Activated CD8-positive, alpha-beta T cell treated with anti-CD3 and anti-CD28 coated beads, Interleukin-2, amount 10 ng/mL, durations not matched to agents 7 days and 5 days (primary cell): ENCODE data around the gene KRTAP12-1. TPM values are rescaled to one million over a fixed set of nuclear protein-coding genes. Genes with fewer than 3 reads are reported as not detected.
"Not testable (repeated sequence)": the region's sequence is repeated elsewhere in the genome, so short reads cannot be mapped to it uniquely, and the experiment has no call there.

Experiments used
- ATAC-seq: fragments of 150-1000 bp; cut with Tn5 transposase; one replicate; pipeline ENCODE4 v1.10.0; 2021; ENCODE audit warnings: moderate library complexity
- CTCF ChIA-PET: fragments of 350-600 bp; sonication (Branson Sonifier 250); formaldehyde crosslinking; loops from one replicate; lab custom pipeline; 2021; ENCODE audit warnings: antibody characterized with exemption; lab: Charles Lee
- POLR2A ChIA-PET: fragments of 350-600 bp; sonication (Branson Sonifier 250); formaldehyde crosslinking; loops from one replicate; lab custom pipeline; 2021; ENCODE audit warnings: antibody characterized with exemption; lab: Charles Lee
- DNase-seq: peaks from one replicate; pipeline ENCODE4 v3.0.0-alpha.2; 2020
- H3K27ac Mint-ChIP-seq: one replicate; pipeline ENCODE4 v1.8.0; 2021; ENCODE audit warnings: mild to moderate bottlenecking, mixed read lengths
- H3K27me3 Mint-ChIP-seq: one replicate; pipeline ENCODE4 v1.8.0; 2021; ENCODE audit warnings: low read depth, mixed read lengths
- H3K36me3 Mint-ChIP-seq: one replicate; pipeline ENCODE4 v1.8.0; 2021; ENCODE audit warnings: low read depth, mixed read lengths
- H3K4me1 Mint-ChIP-seq: one replicate; pipeline ENCODE4 v1.8.0; 2021; ENCODE audit warnings: low read depth, mixed read lengths
- H3K4me3 Mint-ChIP-seq: one replicate; pipeline ENCODE4 v1.8.0; 2021; ENCODE audit warnings: mild to moderate bottlenecking, mixed read lengths
- H3K9me3 Mint-ChIP-seq: one replicate; pipeline ENCODE4 v1.8.0; 2022; ENCODE audit warnings: mixed read lengths; ENCODE audit not compliant: insufficient read depth
- total RNA-seq, 2 experiments: library from RNA; stranded (reverse); gene quantifications; one replicate each; pipeline ENCODE4 v1.2.3, GENCODE V29; 2021

The KRTAP12-1 gene
- total RNA-seq, 2 experiments from 2014 or later: not detected

DNA sequence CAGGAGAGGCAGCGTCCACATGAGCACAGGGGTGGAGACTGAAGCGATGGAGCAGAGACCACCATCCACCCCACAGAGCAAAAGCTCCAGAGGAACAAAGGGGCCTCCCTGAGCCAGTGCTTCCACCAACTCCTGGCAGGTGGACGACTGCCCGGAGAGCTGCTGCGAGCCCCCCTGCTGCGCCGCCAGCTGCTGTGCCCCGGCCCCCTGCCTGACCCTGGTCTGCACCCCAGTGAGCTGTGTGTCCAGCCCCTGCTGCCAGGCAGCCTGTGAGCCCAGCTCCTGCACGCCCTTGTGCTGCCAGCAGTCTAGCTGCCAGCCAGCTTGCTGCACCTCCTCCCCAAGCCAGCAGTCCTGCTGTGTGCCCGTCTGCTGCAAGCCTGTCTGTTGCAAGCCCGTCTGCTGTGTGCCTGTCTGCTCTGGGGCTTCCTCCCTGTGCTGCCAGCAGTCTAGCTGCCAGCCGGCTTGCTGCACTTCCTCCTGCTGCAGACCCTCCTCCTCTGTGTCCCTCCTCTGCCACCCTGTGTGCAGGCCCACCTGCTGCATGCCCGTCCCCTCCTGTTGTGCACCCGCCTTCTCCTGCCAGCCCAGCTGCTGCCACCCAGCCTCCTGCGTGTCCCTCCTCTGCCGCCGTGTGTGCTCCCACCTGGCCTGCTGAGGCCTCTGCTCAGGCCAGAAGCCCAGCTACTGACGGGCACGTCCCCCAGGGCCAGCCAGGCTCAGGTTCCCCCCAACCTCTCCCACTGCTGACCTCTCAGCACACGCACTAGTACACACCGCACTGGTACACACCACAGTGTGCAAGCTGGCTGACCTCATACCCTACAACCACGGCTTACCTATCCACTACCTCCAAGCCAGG is 20.4 kb upstream of the KRTAP12-1 start:
- no peaks in the 10 kb centered on the region for H3K4me1 Mint-ChIP-seq
- ChIA-PET POLR2A (no interaction called here), CTCF (no interaction called here)
- peaks cover 11% of the 10 kb centered on the region for H3K9me3 Mint-ChIP-seq
- H3K27ac Mint-ChIP-seq: no peak overlapping the region
- peaks cover 13% of the 10 kb centered on the region for H3K36me3 Mint-ChIP-seq
- ATAC-seq: no peak
- no peak overlapping the region for H3K4me3 Mint-ChIP-seq
- H3K27me3 Mint-ChIP-seq: peaks cover 65% of the 10 kb centered on the region
- DNase-seq: peak; percentile 9

DNA sequence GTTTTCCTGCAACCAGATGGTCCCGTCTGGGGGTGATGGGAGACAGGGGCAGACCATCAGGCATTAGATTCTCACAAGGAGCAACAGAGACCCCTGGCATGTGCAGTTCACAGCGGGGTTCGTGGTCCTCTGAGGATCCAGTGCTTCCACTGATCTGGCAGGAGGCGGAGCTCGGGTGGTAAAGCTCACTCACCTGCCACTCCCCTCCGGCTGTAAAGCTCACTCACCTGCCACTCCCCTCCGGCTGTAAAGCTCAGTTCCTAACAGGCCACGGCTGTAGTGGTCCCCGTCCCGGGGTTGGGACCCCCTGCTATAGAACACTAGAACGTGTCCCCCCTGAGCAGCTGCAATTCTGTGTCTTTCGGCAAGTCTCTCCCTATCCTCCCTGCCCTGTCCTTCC is 19.6 kb upstream of the KRTAP12-1 start:
- POLR2A ChIA-PET: no interaction called here
- H3K4me3 Mint-ChIP-seq: no peak overlapping the region
- peaks cover 11% of the 10 kb centered on the region for H3K9me3 Mint-ChIP-seq
- H3K4me1 Mint-ChIP-seq: no peaks in the 10 kb centered on the region
- peaks cover 13% of the 10 kb centered on the region for H3K36me3 Mint-ChIP-seq
- ATAC-seq (no peak), DNase-seq (peak; percentile 7)
- no peak overlapping the region for H3K27ac Mint-ChIP-seq
- H3K27me3 Mint-ChIP-seq: peaks cover 70% of the 10 kb centered on the region
- CTCF ChIA-PET: no interaction called here

DNA sequence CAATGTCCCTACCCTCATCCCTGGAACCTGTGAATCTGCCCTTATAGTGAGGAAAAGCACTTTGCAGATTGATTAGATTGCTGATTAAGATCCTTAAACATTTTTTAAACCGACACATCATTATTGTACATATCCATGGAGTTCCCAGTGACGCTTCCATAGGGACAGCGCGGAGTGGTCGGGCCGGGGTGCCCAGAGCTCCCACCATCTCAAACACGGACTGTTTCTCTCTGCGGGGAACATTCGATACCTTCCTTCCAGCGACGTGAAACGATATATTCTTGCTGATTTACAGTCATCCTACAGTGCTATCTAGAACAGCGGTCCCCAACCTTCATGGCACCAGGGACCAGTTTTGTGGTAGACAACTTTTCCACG is 19.0 kb upstream of the KRTAP12-1 start:
- ChIA-PET CTCF (no interaction called here), POLR2A (no interaction called here)
- Mint-ChIP-seq H3K9me3 (peaks cover 11% of the 10 kb centered on the region), H3K27me3 (peaks cover 66% of the 10 kb centered on the region), H3K4me1 (no peaks in the 10 kb centered on the region), H3K4me3 (no peak overlapping the region), H3K36me3 (peaks cover 9% of the 10 kb centered on the region), H3K27ac (no peak overlapping the region)
- ATAC-seq (no peak), DNase-seq (peak; percentile 10)

DNA sequence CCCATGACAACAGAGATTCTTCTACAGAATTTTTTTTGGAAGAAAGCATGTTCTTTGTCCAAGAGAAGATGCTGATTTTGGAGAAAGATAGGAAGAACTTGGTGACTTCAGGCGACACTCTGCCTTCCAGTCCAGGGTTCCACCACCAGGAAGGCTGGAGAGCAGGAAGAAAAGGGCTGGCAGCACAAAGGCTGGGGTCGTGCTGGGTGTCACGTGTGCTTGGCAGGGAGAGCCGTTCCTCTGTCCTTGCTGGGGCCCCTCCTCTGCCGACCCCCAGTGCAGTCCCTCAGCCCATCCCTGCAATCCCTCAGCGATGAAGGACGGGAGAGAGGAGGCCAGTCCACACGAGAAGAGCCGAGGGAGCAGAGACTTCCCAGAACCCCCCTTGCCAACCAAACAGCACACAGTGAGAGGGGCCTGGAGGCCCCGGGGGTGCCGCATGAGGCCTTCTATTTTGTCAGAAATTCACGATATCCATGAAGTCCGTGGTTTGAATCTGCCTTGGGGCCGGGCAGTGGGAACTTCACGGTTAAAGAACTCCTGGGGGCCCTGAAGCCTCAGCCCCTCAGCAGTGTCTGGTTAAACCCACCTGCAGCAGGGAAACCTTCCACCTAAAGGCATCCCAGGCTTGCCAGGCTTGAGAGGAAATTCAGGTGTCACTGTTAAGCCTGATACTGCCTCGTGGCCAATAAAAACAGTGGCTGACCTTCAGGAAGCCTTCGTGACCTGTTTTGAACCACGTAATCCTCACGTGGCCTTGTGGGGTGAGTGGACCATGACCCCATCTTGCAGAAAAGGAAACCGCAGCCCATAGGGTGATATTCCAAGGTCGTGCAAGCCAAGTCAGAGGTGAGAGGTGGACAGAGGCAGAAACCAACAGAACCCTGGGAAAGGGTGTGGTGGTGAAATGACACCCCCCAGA is 18.4 kb upstream of the KRTAP12-1 start:
- POLR2A ChIA-PET: no interaction called here
- no peak overlapping the region for H3K4me3 Mint-ChIP-seq
- H3K9me3 Mint-ChIP-seq: peaks cover 7% of the 10 kb centered on the region
- peaks cover 63% of the 10 kb centered on the region for H3K27me3 Mint-ChIP-seq
- CTCF ChIA-PET: no interaction called here
- ATAC-seq: no peak
- peaks cover 5% of the 10 kb centered on the region for H3K36me3 Mint-ChIP-seq
- H3K4me1 Mint-ChIP-seq: no peaks in the 10 kb centered on the region
- peak; percentile 6 for DNase-seq
- no peak overlapping the region for H3K27ac Mint-ChIP-seq

DNA sequence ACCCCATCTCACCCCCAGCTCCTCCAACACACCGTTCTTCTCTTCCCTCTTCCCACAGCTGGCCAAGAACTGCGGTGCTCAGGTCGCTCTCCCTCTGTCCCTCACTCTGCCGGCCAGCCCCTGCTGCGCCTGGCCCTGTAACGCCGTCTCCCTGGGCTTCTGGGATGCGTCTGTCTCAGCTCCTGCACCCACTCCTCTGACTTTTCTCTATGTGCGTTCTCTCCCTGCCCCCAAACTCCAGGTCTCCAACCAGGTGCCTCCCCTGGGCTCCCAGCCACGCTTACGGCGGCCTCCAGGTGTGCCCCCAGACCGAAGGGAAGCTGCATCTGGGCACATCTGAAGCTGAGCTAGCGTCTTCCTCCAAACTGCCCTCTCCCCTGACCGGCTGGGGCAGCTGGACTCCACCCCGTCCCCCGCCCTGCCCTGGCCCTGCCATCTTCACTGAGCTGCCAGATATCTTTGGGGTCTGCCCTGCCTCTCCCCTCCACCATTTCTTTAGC is 17.6 kb upstream of the KRTAP12-1 start:
- ATAC-seq: no peak
- H3K4me3 Mint-ChIP-seq: no peak overlapping the region
- no peak for DNase-seq
- ChIA-PET POLR2A (no interaction called here), CTCF (no interaction called here)
- peaks cover 56% of the 10 kb centered on the region for H3K27me3 Mint-ChIP-seq
- no peaks in the 10 kb centered on the region for H3K36me3 Mint-ChIP-seq
- H3K4me1 Mint-ChIP-seq: no peaks in the 10 kb centered on the region
- peaks cover under 1% of the 10 kb centered on the region for H3K9me3 Mint-ChIP-seq
- no peak overlapping the region for H3K27ac Mint-ChIP-seq

DNA sequence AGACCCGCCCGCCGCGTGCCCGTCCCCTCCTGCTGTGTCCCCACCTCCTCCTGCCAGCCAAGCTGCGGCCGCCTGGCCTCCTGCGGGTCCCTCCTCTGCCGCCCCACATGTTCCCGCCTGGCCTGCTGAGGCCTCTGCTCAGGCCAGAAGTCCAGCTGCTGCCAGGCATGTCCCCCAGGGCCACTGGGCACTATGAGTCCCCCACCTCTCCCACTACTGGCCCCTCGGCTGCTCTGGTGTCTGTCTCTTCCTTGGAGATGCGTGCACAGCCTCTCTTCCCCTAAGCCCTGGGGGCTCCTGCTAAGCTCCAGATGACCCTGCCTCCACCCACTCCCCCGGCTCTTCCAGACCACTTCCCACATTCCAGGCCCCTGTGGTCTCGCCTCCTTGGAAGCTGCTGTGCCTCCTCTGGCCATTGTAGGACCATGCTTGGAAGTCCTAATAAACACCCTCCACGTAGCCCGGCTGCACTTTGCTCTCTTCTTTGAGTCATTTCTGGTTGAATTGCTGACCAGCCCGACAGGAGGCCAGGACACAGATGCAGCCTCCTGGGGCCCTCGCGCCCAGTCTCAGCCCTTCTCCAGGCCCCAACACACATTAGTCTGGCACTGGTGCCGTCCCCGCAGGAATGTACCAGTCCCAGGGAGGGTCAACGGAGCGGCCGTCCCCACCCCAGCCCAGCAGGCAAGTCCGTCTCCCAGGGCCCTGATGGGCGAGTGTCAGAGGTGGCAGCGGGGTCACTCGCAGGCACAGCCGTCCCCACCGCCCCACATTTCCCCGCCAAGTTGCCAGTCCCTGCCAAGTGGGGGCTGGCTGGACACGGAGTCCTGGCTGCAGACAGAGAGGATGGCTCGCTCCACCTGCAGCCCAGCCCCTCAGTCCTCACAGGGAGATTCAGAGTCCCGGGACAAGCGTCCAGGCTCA is 16.1 kb upstream of the KRTAP12-1 start:
- Mint-ChIP-seq H3K4me1 (peaks cover 2% of the 10 kb centered on the region), H3K27me3 (peaks cover 50% of the 10 kb centered on the region), H3K27ac (no peak overlapping the region), H3K9me3 (peaks cover 9% of the 10 kb centered on the region), H3K36me3 (peaks cover 3% of the 10 kb centered on the region), H3K4me3 (no peak overlapping the region)
- ATAC-seq: no peak
- POLR2A ChIA-PET: no interaction called here
- peak; percentile 14 for DNase-seq
- CTCF ChIA-PET: no interaction called here

DNA sequence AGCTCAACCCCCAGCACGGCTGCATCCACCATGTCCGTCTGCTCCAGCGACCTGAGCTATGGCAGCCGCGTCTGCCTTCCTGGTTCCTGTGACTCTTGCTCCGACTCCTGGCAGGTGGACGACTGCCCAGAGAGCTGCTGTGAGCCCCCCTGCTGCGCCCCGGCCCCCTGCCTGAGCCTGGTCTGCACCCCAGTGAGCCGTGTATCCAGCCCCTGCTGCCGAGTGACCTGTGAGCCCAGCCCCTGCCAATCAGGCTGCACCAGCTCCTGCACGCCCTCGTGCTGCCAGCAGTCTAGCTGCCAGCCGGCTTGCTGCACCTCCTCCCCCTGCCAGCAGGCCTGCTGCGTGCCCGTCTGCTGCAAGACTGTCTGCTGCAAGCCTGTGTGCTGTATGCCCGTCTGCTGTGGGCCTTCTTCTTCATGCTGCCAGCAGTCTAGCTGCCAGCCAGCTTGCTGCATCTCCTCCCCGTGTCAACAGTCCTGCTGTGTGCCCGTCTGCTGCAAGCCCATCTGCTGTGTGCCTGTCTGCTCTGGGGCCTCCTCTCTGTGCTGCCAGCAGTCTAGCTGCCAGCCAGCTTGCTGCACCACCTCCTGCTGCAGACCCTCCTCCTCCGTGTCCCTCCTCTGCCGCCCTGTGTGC is 15.3 kb upstream of the KRTAP12-1 start, which contains the start of gene KRTAP10-12:
KRTAP10-12 (plus strand) TSS at position 1 of the 639 bp plus-strand sequence; CDS start at position 31, 30 bp downstream.
- POLR2A ChIA-PET: interaction anchor here (0.6 kb wide), 1 partner anchor 64 kb away, joined by 3 read pairs; no protein-coding TSS in a partner anchor
- Mint-ChIP-seq H3K27me3 (peaks cover 45% of the 10 kb centered on the region), H3K9me3 (peaks cover 17% of the 10 kb centered on the region)
- H3K36me3 Mint-ChIP-seq, ATAC-seq, H3K27ac Mint-ChIP-seq, H3K4me3 Mint-ChIP-seq, CTCF ChIA-PET, DNase-seq, H3K4me1 Mint-ChIP-seq: not testable (repeated sequence)

DNA sequence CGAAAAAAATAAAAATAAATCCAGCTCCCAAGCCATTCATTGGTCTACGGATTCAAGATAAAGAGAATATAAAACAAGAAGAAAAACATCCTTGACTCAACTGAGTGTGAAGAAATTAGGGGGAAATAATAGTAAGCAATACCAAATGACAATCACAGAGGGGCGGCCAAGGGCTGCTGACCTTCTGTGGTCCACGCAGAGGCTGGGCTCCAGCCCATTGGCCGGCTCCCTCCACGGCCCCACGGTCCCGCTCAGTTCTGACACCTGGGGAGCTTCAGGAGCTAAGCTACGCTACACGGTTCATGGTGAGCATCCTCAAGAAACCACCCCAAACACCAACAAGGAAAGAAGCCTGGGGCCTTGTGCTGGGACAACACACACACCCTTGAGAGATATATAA is 14.6 kb upstream of the KRTAP12-1 start:
- no peak for ATAC-seq
- peak; percentile 14 for DNase-seq
- Mint-ChIP-seq H3K36me3 (peaks cover 7% of the 10 kb centered on the region), H3K27me3 (peaks cover 45% of the 10 kb centered on the region), H3K9me3 (peaks cover 22% of the 10 kb centered on the region), H3K4me1 (peaks cover 2% of the 10 kb centered on the region), H3K4me3 (no peak overlapping the region), H3K27ac (no peak overlapping the region)
- POLR2A ChIA-PET: interaction anchor here (0.6 kb wide), 1 partner anchor 63 kb away, joined by 3 read pairs; no protein-coding TSS in a partner anchor
- CTCF ChIA-PET: no interaction called here

DNA sequence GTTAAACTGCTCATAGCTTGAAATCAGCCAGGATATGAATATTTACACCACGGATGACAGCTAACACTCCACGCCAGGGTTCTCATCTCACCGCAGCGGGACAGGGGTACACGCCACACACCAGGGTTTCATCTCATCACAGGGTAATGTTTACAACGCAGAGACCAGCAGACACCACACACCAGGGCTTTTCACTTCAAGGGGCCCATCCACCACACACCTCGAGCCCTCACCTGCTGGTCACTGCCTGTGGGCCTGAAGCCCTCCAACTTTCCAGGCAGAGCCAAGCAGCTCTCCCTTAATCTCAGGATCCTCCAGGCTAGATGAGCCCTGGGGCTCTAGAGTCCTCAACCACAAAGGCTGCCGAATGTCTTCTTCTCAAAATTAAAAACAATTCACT is 13.7 kb upstream of the KRTAP12-1 start:
- no peak for DNase-seq
- POLR2A ChIA-PET: no interaction called here

DNA sequence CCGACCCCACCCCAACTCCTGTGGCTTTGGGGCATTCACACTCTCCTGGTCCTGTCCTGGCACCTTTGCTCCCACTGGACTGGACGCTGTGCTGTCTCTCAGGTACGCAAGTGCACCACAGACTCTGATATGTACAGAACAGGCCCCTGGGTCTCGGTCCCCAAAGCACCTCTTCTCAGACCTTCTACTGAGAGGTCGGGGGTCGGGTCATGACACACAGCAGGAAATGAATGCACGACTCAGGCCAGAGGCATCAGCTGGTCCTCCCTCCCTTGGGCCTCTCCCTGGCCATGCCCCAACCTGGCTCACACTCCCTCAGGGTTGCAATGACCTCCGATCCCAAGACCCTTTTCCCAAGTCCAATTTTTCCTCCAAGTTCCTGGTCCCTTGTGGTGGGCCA is 13.2 kb upstream of the KRTAP12-1 start:
- ChIA-PET POLR2A (no interaction called here), CTCF (no interaction called here)
- ATAC-seq (no peak), DNase-seq (peak; percentile 17)
- H3K27ac Mint-ChIP-seq: no peak overlapping the region
- no peak overlapping the region for H3K4me3 Mint-ChIP-seq
- peaks cover 24% of the 10 kb centered on the region for H3K9me3 Mint-ChIP-seq
- peaks cover 2% of the 10 kb centered on the region for H3K4me1 Mint-ChIP-seq
- peaks cover 7% of the 10 kb centered on the region for H3K36me3 Mint-ChIP-seq
- H3K27me3 Mint-ChIP-seq: peaks cover 46% of the 10 kb centered on the region

More for the DNA sequence above, 13.7 kb upstream of the KRTAP12-1 start:
- H3K4me1 Mint-ChIP-seq: peaks cover 2% of the 10 kb centered on the region
- peaks cover 44% of the 10 kb centered on the region for H3K27me3 Mint-ChIP-seq
- ATAC-seq: no peak
- H3K27ac Mint-ChIP-seq: no peak overlapping the region
- peaks cover 24% of the 10 kb centered on the region for H3K9me3 Mint-ChIP-seq
- no peak overlapping the region for H3K4me3 Mint-ChIP-seq
- H3K36me3 Mint-ChIP-seq: peaks cover 7% of the 10 kb centered on the region
- CTCF ChIA-PET: no interaction called here
